Activated gamma-delta T cell (primary cell): ENCODE results near the gene ADIPOQ.
A peak's percentile ranks its signal among the peaks of the same experiment; 100 is the strongest.
"Not testable (repeated sequence)": the region's sequence is repeated elsewhere in the genome, so short reads cannot be mapped to it uniquely, and the experiment has no call there.

ENCODE experiments used
- DNase-seq: peaks from one replicate; lab custom pipeline; 2025; lab: John Stamatoyannopoulos, UW
- total RNA-seq, 2 donors: gene quantifications; one replicate each; lab custom pipeline; 2026; lab: John Stamatoyannopoulos, UW

The ADIPOQ gene
- total RNA-seq, result 0 reads per million in 2 donors

- no peak for DNase-seq
Measured at GRCh38 chr3:186842426-186843038, at the start of gene ADIPOQ. ADIPOQ (plus strand) TSS chr3:186842710; CDS start chr3:186853059, 10,349 bp downstream.

DNA sequence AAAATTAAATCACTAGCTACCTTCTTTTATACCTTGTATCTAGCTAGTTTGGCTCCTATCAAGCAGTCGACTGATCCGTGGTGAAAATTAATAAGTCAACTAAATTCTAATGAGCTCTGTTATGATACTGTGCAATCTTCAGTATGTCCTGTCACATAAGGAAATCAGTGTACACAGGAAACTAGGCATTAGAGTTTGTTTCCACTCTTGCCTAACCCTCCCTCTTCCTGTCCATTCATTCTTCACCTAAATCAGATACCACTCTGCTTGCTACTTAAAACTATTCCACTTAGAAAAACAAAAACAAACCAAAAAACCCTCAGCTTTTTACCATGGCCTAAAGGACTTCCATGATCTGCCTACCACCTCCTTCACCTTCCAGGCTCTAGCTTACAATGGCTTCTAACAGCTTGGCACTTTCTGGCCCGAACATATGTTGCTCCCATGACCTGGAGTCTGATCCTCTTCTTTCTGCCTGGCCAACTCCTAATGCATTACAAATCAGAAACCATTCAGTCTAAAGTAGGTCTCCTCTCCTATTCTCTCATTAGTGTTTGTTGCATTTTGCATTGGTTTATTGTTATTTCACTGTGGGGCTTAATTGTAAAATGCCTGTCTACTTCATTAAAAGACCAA is 44.2 kb upstream of the ADIPOQ start:
- no peak for DNase-seq

DNA sequence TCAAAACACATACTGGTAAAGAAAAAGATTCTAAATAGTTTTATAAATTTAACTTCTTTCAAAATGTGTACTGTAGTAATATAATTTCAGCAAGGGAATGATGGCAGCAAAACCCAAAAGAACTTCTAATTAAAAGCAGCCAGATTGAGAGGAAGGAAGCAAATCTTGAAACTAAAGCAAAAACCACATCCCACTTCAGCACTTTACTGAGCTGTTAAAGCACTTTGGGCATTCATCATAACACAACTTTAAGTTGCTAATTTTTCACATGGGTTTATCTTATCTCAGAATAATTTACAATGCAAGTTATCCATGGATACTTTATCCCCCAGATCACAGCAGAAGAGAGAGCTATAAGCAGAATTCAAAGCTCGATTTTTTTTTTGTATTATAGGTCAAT is 42.2 kb upstream of the ADIPOQ start:
- DNase-seq, result no peak

- DNase-seq, result no peak
Measured at GRCh38 chr3:186802701-186803100, 39.8 kb upstream of the ADIPOQ start.

- DNase-seq, result not testable (repeated sequence)
Measured at GRCh38 chr3:186803447-186803846, 39.1 kb upstream of the ADIPOQ start.

DNA sequence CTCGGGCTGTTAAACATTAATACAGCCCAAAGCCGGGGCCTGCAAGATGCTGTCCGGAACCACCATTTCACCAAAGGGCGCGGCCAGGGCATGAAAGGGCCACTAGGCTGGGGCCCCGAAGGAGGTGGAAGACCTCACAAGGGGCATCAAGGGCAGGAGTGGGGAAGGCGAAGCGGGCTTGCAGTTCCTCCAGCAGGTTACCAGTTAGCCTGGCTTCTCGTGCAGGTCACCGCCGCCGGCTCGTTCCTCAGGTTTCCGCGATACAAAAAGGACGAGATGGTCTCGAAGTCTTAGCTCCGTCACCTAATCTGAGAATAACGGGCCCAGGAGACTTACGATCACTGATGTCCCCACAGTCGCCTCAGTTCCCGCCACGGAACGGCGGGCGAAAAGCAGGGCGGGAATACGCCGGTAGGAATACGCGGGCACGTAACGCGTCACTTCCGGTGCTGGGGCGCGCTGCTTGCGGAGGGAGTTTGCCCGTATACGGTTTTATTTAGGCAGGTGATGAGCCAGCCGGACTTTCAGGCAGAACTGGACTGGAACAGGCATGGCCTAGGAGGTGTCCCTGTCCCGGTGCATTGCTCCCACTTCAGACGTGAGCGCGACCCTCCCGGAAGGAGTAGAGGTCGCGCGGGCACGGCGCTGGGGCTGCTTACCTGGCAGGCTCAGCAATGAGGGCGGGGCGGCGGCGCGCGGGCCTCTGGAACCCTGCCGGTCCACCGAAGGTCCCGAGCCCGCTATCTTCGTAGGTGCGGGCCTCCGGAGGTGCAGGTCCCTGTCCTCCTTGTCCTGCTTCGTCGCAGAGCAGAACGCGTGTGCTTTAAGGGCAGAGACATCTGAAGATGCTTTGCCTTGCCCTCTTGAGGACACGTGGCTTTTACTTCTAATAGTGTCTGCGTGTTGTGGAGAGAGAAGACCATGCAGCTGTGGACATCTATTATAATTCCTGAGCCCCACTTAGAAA is 36.1 kb upstream of the ADIPOQ start, which contains the start of gene RFC4:
Gene RFC4, minus strand, starts transcription at position 394 of the 967 bp plus-strand sequence. CDS start 1,769 bp downstream, outside the sequence.
- peak; percentile 74 for DNase-seq

- DNase-seq, result no peak
Measured at GRCh38 chr3:186807231-186807630, 35.3 kb upstream of the ADIPOQ start.

DNA sequence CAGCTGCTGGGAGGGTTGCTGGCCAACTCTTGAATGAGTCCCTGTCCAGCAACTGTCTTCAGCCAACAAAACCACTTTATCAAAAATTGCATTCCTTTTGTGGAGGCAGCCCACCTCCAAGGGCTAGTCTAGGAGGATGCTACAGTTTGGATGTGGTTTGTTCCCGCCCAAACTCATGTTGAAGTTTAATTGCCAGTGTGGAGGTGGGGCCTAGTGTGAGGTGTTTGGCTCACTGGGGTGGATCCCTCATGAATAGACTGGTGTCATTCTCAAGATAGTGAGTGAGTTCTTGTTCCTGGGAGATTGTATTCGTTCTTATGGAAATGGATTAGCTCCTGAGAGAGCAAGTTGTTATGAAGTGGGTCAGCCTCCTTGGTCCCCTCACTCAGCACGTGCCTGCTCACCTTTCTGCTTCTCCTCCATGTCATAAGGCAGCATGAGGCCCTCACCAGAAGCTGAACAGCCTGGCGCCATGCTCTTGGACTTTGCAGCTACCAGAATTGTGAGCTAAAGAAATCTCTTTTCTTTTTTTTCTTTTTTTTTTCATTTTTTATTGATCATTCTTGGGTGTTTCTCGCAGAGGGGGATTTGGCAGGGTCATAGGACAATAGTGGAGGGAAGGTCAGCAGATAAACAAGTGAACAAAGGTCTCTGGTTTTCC is 32.0 kb upstream of the ADIPOQ start:
- no peak for DNase-seq

- not testable (repeated sequence) for DNase-seq
Measured at GRCh38 chr3:186811313-186811712, 31.2 kb upstream of the ADIPOQ start.

DNA sequence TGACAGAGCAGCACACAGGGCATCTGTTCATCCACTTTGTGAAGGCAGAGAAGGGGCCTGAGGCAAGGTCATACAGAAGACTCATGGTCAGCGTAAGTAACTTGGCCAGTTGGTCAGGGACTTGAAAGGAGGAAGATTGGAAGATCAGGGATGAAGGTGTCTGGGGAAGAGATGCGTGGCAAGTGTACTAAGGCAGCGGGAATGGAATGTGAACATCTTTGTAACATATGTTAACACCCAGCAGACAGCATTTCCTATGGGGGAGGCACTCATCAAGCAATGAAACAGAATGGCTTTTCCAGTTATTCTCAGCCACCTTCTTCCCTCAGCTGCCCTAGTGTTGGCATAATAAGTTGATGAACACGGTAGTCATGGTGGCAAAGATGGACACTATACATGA is 28.4 kb upstream of the ADIPOQ start:
- no peak for DNase-seq

- DNase-seq, result no peak
Measured at GRCh38 chr3:186815435-186815834, 27.1 kb upstream of the ADIPOQ start.

DNA sequence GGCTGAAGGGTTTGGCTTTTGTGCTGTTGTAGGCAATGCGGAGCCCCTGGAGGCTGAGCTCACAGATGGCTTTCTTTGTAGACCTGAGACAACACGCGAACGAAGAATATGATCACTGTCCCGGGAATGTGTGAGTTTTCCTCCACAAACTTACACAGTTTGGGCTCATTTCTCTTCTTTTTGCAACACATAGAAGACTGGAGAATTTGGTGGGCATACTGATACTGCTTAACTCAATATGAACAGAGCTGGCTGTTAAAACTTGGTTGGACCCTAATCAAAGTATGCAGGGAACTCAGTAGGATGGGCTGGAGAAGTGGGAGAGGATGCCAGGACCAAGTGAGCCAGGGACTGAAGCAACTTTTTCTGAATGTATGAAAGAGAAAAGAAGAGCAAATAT is 24.0 kb upstream of the ADIPOQ start:
- no peak for DNase-seq

- no peak for DNase-seq
Measured at GRCh38 chr3:186818956-186819355, 23.6 kb upstream of the ADIPOQ start.

DNA sequence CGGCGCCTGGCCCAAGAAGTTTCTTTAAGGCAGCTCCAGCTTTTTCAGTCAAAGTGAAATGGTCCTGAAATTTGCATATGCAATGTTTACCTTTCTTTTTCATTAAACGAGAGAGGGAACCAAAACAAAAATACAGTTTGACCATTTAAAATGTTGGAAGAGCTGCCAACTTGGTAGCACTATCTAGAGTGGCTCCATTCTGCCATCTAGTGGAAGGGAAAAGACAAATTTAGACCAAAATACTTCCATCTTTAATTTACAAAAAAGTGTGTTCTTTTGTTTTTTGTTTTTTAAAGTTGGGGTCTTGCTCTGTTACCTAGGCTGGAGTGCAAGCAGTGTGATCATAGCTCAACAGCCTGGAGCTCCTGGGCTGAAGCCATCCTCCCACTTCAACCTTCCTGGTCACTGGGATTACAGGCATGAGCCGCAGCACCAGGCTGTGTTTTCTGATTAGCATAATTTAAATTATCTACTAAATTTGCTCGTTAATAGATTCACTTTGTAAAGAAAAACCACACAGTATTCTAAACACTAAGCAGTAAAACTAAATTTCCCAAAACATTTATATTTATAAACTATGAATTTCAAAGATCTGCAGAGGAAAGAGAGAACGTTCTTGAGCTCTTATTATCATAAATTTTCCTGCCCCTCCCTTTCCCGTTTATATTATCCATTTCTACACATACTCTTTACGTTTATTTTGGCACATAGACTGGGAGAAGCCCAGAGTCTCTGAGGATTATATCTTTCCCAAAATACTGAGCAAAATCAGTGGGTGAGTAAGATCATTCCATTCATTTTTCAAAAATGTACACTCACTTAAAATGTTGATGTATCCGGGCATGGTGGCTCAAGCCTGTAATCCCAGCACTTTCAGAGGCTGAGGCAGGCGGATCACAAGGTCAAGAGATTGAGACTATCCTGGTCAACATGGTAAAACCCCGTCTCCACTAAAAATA is 20.8 kb upstream of the ADIPOQ start:
- DNase-seq, result no peak

DNA sequence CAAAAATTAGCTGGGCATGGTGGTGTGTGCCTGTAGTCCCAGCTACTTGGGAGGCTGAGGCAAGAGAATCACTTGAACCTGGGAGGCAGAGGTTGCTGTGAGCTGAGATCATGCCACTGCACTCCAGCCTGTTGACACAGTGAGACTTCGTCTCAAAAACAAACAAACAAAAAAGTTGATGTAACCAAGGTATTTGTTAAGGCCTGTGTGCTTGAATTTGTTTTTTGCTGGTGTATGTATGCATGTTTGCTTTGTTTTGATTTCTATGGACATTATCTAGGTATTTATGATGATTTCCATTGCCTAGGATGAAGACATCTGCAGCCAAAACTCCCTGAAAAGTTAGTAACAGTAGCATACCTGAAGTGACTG is 20.1 kb upstream of the ADIPOQ start:
- not testable (repeated sequence) for DNase-seq

GRCh38 chr3:186823386-186823785 is 19.1 kb upstream of the ADIPOQ start:
- no peak for DNase-seq

DNA sequence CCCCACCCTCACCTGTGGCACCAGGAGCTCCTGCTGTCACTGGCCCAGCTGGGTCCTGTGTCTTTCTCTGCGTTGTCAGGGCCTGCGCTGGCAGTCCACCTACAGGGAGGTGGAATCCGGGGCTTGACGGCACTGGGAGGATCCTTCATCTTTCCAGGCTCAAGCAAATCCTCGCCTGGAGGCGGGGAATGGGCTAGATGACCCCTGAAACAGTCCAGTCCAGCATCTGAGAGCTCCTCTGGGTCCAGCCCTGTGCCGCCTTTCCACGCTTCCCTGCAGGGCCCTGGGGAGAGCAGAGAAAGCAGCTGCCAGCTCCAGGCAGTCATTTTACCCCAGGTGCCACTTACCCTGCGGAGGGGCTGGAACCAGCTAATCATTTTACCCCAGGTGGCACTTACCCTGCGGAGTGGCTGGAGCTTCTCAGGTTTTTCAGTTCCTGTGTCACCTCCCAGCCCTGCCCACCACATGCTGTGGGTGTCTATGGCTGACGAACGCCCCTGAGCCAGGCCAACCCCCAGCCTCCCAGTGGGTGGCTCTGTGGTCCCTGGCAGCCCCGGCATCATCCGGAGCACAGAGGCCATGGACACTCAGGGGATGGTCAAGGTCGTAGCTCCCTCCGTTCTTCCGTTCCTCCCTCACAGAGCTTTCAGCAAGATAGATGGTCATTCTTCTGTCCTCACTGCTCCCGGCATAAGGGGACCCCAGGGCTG is 17.9 kb upstream of the ADIPOQ start:
- no peak for DNase-seq

GRCh38 chr3:186825294-186825821 is 17.2 kb upstream of the ADIPOQ start:
- no peak for DNase-seq

DNA sequence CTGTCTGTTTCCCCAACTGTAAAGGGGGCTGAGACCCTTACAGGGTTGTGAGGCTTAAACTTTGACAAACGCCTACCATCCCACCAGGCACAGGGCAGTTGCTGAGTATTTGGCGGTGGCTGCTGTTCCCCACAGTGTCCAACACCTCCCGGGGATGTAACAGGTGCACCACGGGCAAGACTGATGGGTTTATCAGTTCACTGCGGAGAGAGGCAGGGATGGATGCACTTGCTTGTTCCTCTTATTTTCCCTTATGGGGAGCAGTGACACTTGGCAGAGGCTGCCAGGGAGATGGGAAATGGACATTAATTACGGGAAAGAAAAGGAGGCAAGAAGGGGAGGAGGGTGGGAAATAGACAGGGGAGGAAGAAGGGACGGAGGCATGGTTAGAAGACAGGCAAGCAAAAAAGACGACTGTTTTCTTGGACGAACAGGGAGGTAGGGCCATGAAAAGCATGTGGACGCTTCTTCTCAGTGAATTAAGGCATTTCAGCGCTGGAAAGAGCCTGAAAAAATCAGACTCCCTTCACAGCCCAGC is 16.6 kb upstream of the ADIPOQ start:
- DNase-seq, result no peak
